Measurements from ENCODE around the gene SNRPD2. TPM values are rescaled to one million over a fixed set of nuclear protein-coding genes. Genes with fewer than 3 reads are reported as not detected.
A peak's percentile ranks its signal among the peaks of the same experiment; 100 is the strongest.

SNRPD2 gene
- total RNA-seq, 2 donors from 2014 or later = 158 to 201 TPM

DNA sequence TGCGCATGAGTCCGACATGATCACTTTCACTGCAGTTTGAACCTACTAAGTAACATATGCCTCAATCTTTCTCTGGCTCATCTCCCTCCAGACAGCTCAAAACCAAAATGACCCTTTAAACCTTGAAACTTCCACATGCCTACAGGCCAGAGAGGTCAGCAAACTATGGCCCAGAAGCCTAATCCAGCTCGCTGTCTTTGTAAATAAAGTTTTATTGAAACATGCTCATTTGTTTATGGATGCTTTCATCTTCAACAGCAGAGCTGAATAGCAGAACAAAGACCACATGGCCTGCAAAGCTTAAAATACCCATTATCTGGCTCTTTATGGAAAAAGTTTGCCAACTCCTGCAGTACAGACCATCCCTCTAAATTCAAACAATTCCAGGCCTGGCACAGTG is 23.4 kb upstream of the SNRPD2 start:
- H3K27me3 ChIP-seq = no peaks in the 10 kb centered on the region
- peaks cover 19% of the 10 kb centered on the region for H3K36me3 ChIP-seq
- DNase-seq (ENCODE audit: low spot score) = no peak
- TF ChIP-seq, protein P1, sequence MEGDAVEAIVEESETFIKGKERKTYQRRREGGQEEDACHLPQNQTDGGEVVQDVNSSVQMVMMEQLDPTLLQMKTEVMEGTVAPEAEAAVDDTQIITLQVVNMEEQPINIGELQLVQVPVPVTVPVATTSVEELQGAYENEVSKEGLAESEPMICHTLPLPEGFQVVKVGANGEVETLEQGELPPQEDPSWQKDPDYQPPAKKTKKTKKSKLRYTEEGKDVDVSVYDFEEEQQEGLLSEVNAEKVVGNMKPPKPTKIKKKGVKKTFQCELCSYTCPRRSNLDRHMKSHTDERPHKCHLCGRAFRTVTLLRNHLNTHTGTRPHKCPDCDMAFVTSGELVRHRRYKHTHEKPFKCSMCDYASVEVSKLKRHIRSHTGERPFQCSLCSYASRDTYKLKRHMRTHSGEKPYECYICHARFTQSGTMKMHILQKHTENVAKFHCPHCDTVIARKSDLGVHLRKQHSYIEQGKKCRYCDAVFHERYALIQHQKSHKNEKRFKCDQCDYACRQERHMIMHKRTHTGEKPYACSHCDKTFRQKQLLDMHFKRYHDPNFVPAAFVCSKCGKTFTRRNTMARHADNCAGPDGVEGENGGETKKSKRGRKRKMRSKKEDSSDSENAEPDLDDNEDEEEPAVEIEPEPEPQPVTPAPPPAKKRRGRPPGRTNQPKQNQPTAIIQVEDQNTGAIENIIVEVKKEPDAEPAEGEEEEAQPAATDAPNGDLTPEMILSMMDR (IDR thresholded peaks at IDR 0.05) = no peak
- H3K27ac ChIP-seq = no peak overlapping the region
- no peaks in the 10 kb centered on the region for H3K9me3 ChIP-seq
- H3K4me3 ChIP-seq = no peak overlapping the region
- peaks cover 0 to 22% of the 10 kb centered on the region in 2 donors for H3K4me1 ChIP-seq

DNA sequence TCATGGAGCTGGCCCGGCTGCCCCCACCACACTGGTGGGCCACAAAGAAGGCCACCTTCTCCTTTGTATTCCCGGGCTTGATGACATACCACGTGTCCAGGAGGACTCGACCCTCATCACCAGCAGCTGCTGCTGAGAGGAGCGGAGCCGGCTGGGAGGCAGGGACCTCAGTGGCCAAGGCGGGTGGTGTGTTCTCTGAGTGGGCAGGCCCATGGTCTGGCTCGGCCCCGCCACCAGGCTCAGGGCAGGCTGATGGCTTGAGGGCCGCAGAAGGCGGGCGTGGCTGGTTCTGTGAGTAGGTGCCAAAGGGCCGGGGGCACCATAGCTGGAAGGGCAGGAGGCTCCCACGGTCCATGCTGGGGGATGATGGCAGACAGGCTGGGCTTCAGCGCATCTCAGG is 21.4 kb upstream of the SNRPD2 start:
- H3K4me1 ChIP-seq = peaks cover 0 to 19% of the 10 kb centered on the region in 2 donors
- no peak overlapping the region for H3K4me3 ChIP-seq
- no peak for DNase-seq (ENCODE audit: low spot score)
- peaks cover 19% of the 10 kb centered on the region for H3K36me3 ChIP-seq
- no peaks in the 10 kb centered on the region for H3K27me3 ChIP-seq
- TF ChIP-seq, protein P1 (IDR thresholded peaks at IDR 0.05) = no peak
- H3K27ac ChIP-seq = peak overlapping the region; percentile 61 to 80
- H3K9me3 ChIP-seq = no peaks in the 10 kb centered on the region

DNA sequence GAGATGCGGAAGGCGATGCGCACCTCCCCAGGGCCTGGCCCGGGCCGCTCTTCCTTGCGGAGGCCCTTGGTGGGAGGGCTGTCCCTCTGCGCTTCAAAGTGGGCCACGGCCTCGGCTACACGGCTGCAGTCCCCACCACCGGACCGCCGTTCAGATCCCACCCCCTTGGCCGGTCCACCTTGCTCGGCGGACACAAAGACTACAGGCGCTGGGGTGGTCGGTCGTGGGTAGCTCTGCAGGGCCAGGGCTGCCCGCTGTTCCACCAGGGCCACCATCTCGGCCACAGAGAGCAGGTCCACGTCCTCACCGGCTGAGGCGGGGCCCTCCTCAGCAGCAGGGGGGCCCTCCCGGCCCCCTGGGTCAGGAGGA is 20.9 kb upstream of the SNRPD2 start:
- no peak overlapping the region for H3K4me3 ChIP-seq
- no peaks in the 10 kb centered on the region for H3K9me3 ChIP-seq
- peaks cover 0 to 14% of the 10 kb centered on the region in 2 donors for H3K4me1 ChIP-seq
- no peak for DNase-seq (ENCODE audit: low spot score)
- TF ChIP-seq, protein P1 (IDR thresholded peaks at IDR 0.05) = no peak
- H3K27ac ChIP-seq = peak overlapping the region; percentile 61 to 80
- peaks cover 19% of the 10 kb centered on the region for H3K36me3 ChIP-seq
- no peaks in the 10 kb centered on the region for H3K27me3 ChIP-seq

DNA sequence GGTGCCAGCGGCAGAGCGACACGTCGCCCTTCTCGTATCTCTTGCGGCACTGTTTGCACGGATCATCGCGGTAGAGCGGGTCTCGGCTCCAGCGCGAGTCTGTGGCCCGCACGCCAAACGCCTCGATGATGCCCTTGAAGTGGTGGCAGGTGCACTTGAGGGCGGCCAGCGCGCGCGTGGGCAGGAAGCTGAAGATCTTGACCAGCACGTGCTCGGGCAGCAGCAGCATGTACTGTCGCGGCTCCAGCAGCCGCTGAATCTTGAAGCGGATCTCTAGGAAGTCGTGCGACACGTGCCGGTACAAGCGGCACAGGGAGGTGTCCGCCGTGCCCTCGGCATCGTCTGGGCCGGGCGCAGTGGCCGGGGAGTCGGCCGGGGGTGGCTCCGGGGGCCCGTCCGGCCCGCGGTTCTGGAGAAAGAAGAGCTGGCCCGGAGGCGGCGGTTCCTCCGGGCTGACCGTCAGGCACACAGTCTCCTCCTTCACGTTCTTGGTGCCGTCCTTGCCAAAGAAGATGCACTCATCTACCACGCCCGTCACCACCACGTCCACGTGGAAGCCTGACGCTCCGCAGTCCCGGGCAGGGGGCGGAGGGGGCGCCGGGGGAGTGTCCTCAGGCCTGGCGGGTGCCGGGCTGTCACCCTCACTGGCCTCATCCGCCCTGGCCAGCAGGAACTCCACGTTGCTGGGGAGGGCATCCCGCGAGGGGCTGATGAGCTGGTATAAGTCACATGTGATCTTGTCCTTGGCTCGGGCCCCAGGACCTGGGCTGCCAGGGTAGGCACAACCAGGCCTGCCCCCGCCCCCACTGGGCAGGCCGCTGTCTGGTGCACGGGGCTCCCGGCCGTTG is 20.3 kb upstream of the SNRPD2 start:
- H3K27ac ChIP-seq = peak overlapping the region; percentile 61 to 80
- DNase-seq (ENCODE audit: low spot score) = peak; percentile 66

DNA sequence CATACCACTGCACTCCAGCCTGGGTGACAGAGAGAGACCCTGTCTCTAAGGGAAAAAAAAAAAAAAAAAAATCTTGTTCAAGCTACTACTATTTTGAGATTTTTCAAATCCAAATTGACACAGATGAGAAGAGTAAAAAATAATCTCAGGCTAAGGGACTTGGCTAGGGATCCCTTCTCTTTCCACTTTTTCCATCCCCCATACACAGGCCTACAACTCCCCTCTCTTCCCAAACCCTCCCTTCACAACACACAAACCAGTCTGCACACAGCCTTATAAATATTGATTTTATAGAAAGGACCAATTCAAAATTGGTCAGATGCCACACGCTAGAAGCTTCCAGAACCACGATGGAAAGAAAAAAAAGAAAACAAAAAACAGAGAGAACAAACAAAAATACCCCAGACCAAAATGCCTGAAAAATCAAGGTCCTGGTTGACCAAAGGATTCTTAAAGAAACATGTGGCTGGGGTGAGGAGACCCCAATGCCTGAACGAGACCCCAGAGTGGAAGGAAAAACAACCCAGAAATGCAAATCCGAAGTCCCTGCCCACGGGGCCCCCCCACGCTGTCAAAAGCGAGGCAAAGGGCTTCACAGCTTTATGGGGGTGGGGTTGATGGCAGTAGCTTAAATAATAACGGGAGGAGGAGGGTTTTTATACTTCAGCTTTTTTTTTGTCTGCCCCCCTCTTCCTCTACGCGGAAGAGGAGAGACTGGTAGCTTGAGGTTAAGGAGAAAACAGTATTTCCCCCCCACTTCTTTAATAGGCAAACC is 18.8 kb upstream of the SNRPD2 start:
- no peaks in the 10 kb centered on the region for H3K27me3 ChIP-seq
- H3K4me3 ChIP-seq = no peak overlapping the region
- H3K4me1 ChIP-seq = peaks cover 0 to 4% of the 10 kb centered on the region in 2 donors
- TF ChIP-seq, protein P1 (IDR thresholded peaks at IDR 0.05) = no peak
- no peaks in the 10 kb centered on the region for H3K9me3 ChIP-seq
- DNase-seq (ENCODE audit: low spot score) = no peak
- peaks cover 19% of the 10 kb centered on the region for H3K36me3 ChIP-seq
- peak overlapping the region; percentile 61 to 80 for H3K27ac ChIP-seq

More for the DNA sequence above, 20.3 kb upstream of the SNRPD2 start:
- TF ChIP-seq, protein P1 (IDR thresholded peaks at IDR 0.05) = no peak
- peaks cover 0 to 14% of the 10 kb centered on the region in 2 donors for H3K4me1 ChIP-seq
- H3K4me3 ChIP-seq = no peak overlapping the region
- peaks cover 19% of the 10 kb centered on the region for H3K36me3 ChIP-seq
- no peaks in the 10 kb centered on the region for H3K27me3 ChIP-seq
- no peaks in the 10 kb centered on the region for H3K9me3 ChIP-seq

Data from right atrium auricular region (tissue), 2 donors.